GM21390 (cell line): ENCODE measurements around the gene RIMBP2.
"Not testable (repeated sequence)": the region's sequence is repeated elsewhere in the genome, so short reads cannot be mapped to it uniquely, and the experiment has no call there.

Experiments used
- ATAC-seq: cut with Tn5 transposase; IDR thresholded peaks from one replicate; pipeline ENCODE4 v1.9.1; 2021; ENCODE audit not compliant: unreplicated experiment

Gene RIMBP2

GRCh38 chr12:130609966-130610365 lies 106.1 kb downstream of the RIMBP2 start:
- no peak for ATAC-seq

- ATAC-seq: no peak
Observed at GRCh38 chr12:130608831-130609230, 107.3 kb downstream of the RIMBP2 start.

GRCh38 chr12:130608132-130608531 lies 108.0 kb downstream of the RIMBP2 start:
- ATAC-seq: no peak

GRCh38 chr12:130606231-130606630 lies 109.9 kb downstream of the RIMBP2 start:
- no peak for ATAC-seq

GRCh38 chr12:130603396-130603965 lies 112.6 kb downstream of the RIMBP2 start:
- ATAC-seq: no peak

- no peak for ATAC-seq
Observed at GRCh38 chr12:130602251-130602650, 113.8 kb downstream of the RIMBP2 start.

GRCh38 chr12:130601327-130601726 lies 114.8 kb downstream of the RIMBP2 start:
- no peak for ATAC-seq

- ATAC-seq: no peak
Observed at GRCh38 chr12:130596241-130596640, 119.9 kb downstream of the RIMBP2 start.

GRCh38 chr12:130595566-130595965 lies 120.5 kb downstream of the RIMBP2 start:
- ATAC-seq: no peak

GRCh38 chr12:130593056-130593455 lies 123.0 kb downstream of the RIMBP2 start:
- no peak for ATAC-seq

GRCh38 chr12:130592641-130593040 lies 123.5 kb downstream of the RIMBP2 start:
- no peak for ATAC-seq

GRCh38 chr12:130591736-130592135 lies 124.4 kb downstream of the RIMBP2 start:
- no peak for ATAC-seq

- ATAC-seq: no peak
Observed at GRCh38 chr12:130590685-130591084, 125.4 kb downstream of the RIMBP2 start.

GRCh38 chr12:130589540-130590317 lies 126.4 kb downstream of the RIMBP2 start:
- no peak for ATAC-seq

- no peak for ATAC-seq
Observed at GRCh38 chr12:130588696-130589539, 127.2 kb downstream of the RIMBP2 start.

- ATAC-seq: no peak
Observed at GRCh38 chr12:130587966-130588365, 128.1 kb downstream of the RIMBP2 start.

- ATAC-seq: not testable (repeated sequence)
Observed at GRCh38 chr12:130584475-130584874, 131.6 kb downstream of the RIMBP2 start.

- no peak for ATAC-seq
Observed at GRCh38 chr12:130583800-130584199, 132.3 kb downstream of the RIMBP2 start.

GRCh38 chr12:130583317-130583716 lies 132.8 kb downstream of the RIMBP2 start:
- no peak for ATAC-seq

- no peak for ATAC-seq
Observed at GRCh38 chr12:130582286-130582685, 133.8 kb downstream of the RIMBP2 start.

GRCh38 chr12:130581782-130582181 lies 134.3 kb downstream of the RIMBP2 start:
- ATAC-seq: no peak

GRCh38 chr12:130579231-130579630 lies 136.9 kb downstream of the RIMBP2 start:
- no peak for ATAC-seq
